ENCODE data around the gene F2R. TPM values are rescaled to one million over a fixed set of nuclear protein-coding genes. Genes with fewer than 3 reads are reported as not detected.
"Not testable (repeated sequence)": the region's sequence is repeated elsewhere in the genome, so short reads cannot be mapped to it uniquely, and the experiment has no call there.

F2R gene
- total and polyA plus RNA-seq, 2 donors (not counting 3 experiments of a cell fraction or from before 2014, with no cell fraction given): 342 to 599 TPM

DNA sequence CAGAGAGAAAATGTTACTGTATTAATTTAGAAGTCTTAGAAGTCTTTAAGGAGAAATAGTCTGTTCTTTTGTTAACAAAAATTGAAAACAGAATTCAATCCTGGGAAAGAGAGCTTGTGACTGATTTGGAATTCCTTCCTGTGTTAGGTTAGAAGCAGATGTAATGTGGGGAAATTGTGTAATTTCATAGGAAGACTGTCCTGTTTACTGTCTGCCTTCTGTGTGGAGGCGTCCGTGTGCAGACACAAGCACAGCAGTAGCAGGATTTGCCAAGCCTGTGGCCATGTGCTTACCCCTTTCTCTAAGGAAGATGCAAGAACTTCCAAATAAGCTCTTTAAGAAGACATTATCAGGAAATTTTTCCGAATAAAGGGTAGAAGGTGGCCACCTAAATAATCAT, 36.7 kb upstream of the F2R start:
- H3K4me3 ChIP-seq (replicated peaks in 1 of 3; ENCODE audit: insufficient read depth in 1 of 3, low read depth in 1 of 3, low read length in 3 of 3): no peak overlapping the region
- intact Hi-C loops (cut with micrococcal nuclease) (no loop called here), dilution Hi-C loops (cut with MboI; ENCODE audit: extremely low pct_ligation_motif_present, low sequenced_read_pairs) (loop anchor here (25.0 kb wide), 1 partner anchor 133 kb away; the partner anchor contains the start of gene F2RL1)
- H3K9me1 ChIP-seq (replicated peaks; ENCODE audit: control insufficient read depth, extremely low read depth, insufficient read depth, low read length): no peaks in the 10 kb centered on the region
- TF ChIP-seq MYC (IDR thresholded peaks at IDR 0.05; ENCODE audit: low read depth, low read length): no peak
- no peak for TF ChIP-seq JUN (IDR thresholded peaks at IDR 0.05; ENCODE audit: borderline replicate concordance, insufficient read depth, insufficient read length, low read depth)
- no peak for TF ChIP-seq FOS (IDR thresholded peaks at IDR 0.05; ENCODE audit: borderline replicate concordance, insufficient read depth, low read length)
- no peak for TF ChIP-seq GATA2 (IDR thresholded peaks at IDR 0.05; ENCODE audit: insufficient read depth, insufficient read length, low read depth, low read length)
- TF ChIP-seq POLR2AphosphoS5 (IDR thresholded peaks at IDR 0.05; ENCODE audit: insufficient read depth, low read depth, low read length): no peak
- TF ChIP-seq, protein P1, sequence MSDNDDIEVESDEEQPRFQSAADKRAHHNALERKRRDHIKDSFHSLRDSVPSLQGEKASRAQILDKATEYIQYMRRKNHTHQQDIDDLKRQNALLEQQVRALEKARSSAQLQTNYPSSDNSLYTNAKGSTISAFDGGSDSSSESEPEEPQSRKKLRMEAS (IDR thresholded peaks at IDR 0.05; ENCODE audit: insufficient read depth, insufficient read length): no peak
- TF ChIP-seq POLR2A (IDR thresholded peaks at IDR 0.05; ENCODE audit: low read depth, low read length): no peak
- TF ChIP-seq, protein P2, sequence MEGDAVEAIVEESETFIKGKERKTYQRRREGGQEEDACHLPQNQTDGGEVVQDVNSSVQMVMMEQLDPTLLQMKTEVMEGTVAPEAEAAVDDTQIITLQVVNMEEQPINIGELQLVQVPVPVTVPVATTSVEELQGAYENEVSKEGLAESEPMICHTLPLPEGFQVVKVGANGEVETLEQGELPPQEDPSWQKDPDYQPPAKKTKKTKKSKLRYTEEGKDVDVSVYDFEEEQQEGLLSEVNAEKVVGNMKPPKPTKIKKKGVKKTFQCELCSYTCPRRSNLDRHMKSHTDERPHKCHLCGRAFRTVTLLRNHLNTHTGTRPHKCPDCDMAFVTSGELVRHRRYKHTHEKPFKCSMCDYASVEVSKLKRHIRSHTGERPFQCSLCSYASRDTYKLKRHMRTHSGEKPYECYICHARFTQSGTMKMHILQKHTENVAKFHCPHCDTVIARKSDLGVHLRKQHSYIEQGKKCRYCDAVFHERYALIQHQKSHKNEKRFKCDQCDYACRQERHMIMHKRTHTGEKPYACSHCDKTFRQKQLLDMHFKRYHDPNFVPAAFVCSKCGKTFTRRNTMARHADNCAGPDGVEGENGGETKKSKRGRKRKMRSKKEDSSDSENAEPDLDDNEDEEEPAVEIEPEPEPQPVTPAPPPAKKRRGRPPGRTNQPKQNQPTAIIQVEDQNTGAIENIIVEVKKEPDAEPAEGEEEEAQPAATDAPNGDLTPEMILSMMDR (IDR thresholded peaks at IDR 0.05; ENCODE audit: extremely low read depth in 1 of 2, insufficient read depth in 1 of 2, low read depth in 1 of 2, low read length in 2 of 2): no peak
- TF ChIP-seq EZH2 (IDR thresholded peaks at IDR 0.05; ENCODE audit: borderline replicate concordance, low read depth, low read length, severe bottlenecking): no peak
- no peak overlapping the region for H3K9ac ChIP-seq (replicated peaks; ENCODE audit: extremely low read depth, insufficient read depth, low read length)
- H3K4me2 ChIP-seq (ENCODE audit: insufficient read depth, low read length): no peak overlapping the region
- H3K9me3 ChIP-seq (replicated peaks; ENCODE audit: control insufficient read depth, insufficient read depth, low read length): no peaks in the 10 kb centered on the region
- peaks cover 12% of the 10 kb centered on the region for H3K4me1 ChIP-seq (ENCODE audit: control insufficient read depth, extremely low read depth, insufficient read depth, low read length)
- no peak overlapping the region for H3K27ac ChIP-seq (ENCODE audit: insufficient read depth, low read depth, low read length)
- H4K20me1 ChIP-seq (replicated peaks; ENCODE audit: control insufficient read depth, extremely low read depth, insufficient read depth, low read length): no peaks in the 10 kb centered on the region
- FAIRE-seq (peak; percentile 8), DNase-seq (ENCODE audit: low read depth, low spot score) (peak; percentile 81)
- no TSS peak for BruUV-seq (replicated peaks)
- POLR2A ChIA-PET: no interaction called here
- CTCF ChIA-PET: interaction anchor here (1.0 to 1.4 kb wide), 4 partner anchors 9 to 78 kb away, joined by 3 to 5 read pairs (median 3); no protein-coding TSS in a partner anchor
- no peak overlapping the region for H2AFZ ChIP-seq (ENCODE audit: low read depth, low read length)
- no peaks in the 10 kb centered on the region for H3K27me3 ChIP-seq (ENCODE audit: control insufficient read depth in 2 of 2, insufficient read depth in 2 of 2, low read length in 2 of 2)
- H3K79me2 ChIP-seq (ENCODE audit: control insufficient read depth, insufficient read depth, low read length): no peaks in the 10 kb centered on the region
- H3K36me3 ChIP-seq (ENCODE audit: control insufficient read depth in 2 of 2, extremely low read depth in 1 of 2, insufficient read depth in 2 of 2, low read length in 2 of 2): no peaks in the 10 kb centered on the region

DNA sequence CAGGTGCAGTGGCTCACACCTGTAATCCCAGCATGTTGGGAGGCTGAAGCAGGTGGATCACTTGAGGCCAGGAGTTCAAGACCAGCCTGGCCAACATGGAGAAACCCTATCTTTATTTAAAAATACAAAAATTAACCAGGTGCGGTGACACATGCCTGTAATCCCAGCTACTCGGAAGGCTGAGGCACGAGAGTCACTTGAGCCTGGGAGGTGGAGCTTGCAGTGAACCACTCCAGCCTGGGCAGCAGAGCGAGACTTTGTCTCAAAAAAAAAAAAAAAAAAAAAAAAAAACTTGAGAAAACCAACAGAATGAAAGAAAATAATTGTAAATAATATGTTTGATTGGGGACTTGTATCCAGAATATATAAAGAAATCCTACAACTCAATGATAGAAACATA, 35.1 kb upstream of the F2R start:
- POLR2A ChIA-PET: not testable (repeated sequence)

More for the DNA sequence above, 35.1 kb upstream of the F2R start:
- H3K4me3 ChIP-seq (replicated peaks in 1 of 3; ENCODE audit: insufficient read depth in 1 of 3, low read depth in 1 of 3, low read length in 3 of 3); FAIRE-seq; H3K27ac ChIP-seq (ENCODE audit: insufficient read depth, low read depth, low read length); H3K9me1 ChIP-seq (replicated peaks; ENCODE audit: control insufficient read depth, extremely low read depth, insufficient read depth, low read length); H3K36me3 ChIP-seq (ENCODE audit: control insufficient read depth in 2 of 2, extremely low read depth in 1 of 2, insufficient read depth in 2 of 2, low read length in 2 of 2); H4K20me1 ChIP-seq (replicated peaks; ENCODE audit: control insufficient read depth, extremely low read depth, insufficient read depth, low read length); H3K27me3 ChIP-seq (ENCODE audit: control insufficient read depth in 2 of 2, insufficient read depth in 2 of 2, low read length in 2 of 2); H2AFZ ChIP-seq (ENCODE audit: low read depth, low read length); H3K79me2 ChIP-seq (ENCODE audit: control insufficient read depth, insufficient read depth, low read length); intact Hi-C loops (cut with micrococcal nuclease); H3K9me3 ChIP-seq (replicated peaks; ENCODE audit: control insufficient read depth, insufficient read depth, low read length); H3K4me2 ChIP-seq (ENCODE audit: insufficient read depth, low read length); BruUV-seq (replicated peaks); H3K9ac ChIP-seq (replicated peaks; ENCODE audit: extremely low read depth, insufficient read depth, low read length); DNase-seq (ENCODE audit: low read depth, low spot score): not testable (repeated sequence)
- dilution Hi-C loops (cut with MboI; ENCODE audit: extremely low pct_ligation_motif_present, low sequenced_read_pairs): loop anchor here (25.0 kb wide), 1 partner anchor 131 kb away; the partner anchor contains the start of gene F2RL1
- CTCF ChIA-PET: interaction anchor here (0.7 kb wide), 1 partner anchor 43 kb away, joined by 3 read pairs; no protein-coding TSS in a partner anchor
- peaks cover 23% of the 10 kb centered on the region for H3K4me1 ChIP-seq (ENCODE audit: control insufficient read depth, extremely low read depth, insufficient read depth, low read length)

Data from endothelial cell of umbilical vein (primary cell).